ENCODE data around the gene CWF19L2. TPM values are rescaled to one million over a fixed set of nuclear protein-coding genes. Genes with fewer than 3 reads are reported as not detected.

The CWF19L2 gene
- polyA plus RNA-seq, 1 of the 3 experiments (the other 2 are of a cell fraction): 0.74 TPM

- TF ChIP-seq EZH2phosphoT487 (IDR thresholded peaks at IDR 0.05; ENCODE audit: borderline replicate concordance, low read depth) (no peak), POLR2AphosphoS5 (IDR thresholded peaks at IDR 0.05; ENCODE audit: low read depth, low read length) (no peak), GATA2 (CRISPR knock-in tag; IDR thresholded peaks at IDR 0.05) (no peak), CHD2 (IDR thresholded peaks at IDR 0.05; ENCODE audit: low read length, partially characterized antibody) (no peak), USF2 (IDR thresholded peaks at IDR 0.05; ENCODE audit: borderline replicate concordance, low read depth, low read length) (no peak), TCF12 (IDR thresholded peaks at IDR 0.05) (no peak)
These were observed 20.2 kb upstream of the CWF19L2 start (continued) for GRCh38 chr11:107477820-107478219.

- Histone ChIP-seq H3K4me3 (ENCODE audit: low read depth in 2 of 2, low read length in 1 of 2) (no peak overlapping the region), H2AFZ (ENCODE audit: low read depth) (no peak overlapping the region), H3K9me3 (no peaks in the 10 kb centered on the region), H3K36me3 (replicated peaks in 1 of 2; ENCODE audit: control insufficient read depth in 1 of 2, insufficient read depth in 2 of 2, low read length in 1 of 2) (no peaks in the 10 kb centered on the region), H3K9ac (no peak overlapping the region), H3F3A (replicated peaks; ENCODE audit: insufficient read depth) (peaks cover 6% of the 10 kb centered on the region), H3K27me3 (ENCODE audit: insufficient read depth) (no peaks in the 10 kb centered on the region), H3K4me1 (ENCODE audit: control insufficient read depth in 1 of 2, insufficient read depth in 2 of 2, low read depth in 1 of 2, low read length in 1 of 2) (no peaks in the 10 kb centered on the region), H3K9me2 (no peaks in the 10 kb centered on the region), H3K27ac (ENCODE audit: low read depth in 2 of 2, low read length in 1 of 2) (no peak overlapping the region), H3K4me2 (no peak overlapping the region), H3K79me2 (ENCODE audit: insufficient read depth) (no peaks in the 10 kb centered on the region), H4K20me1 (ENCODE audit: insufficient read depth) (no peaks in the 10 kb centered on the region)
- ChIA-PET CTCF (interaction anchor here (0.8 kb wide), 1 partner anchor 128 kb away, joined by 3 read pairs; no protein-coding TSS in a partner anchor), POLR2A (no interaction called here)
- no peak for DNase-seq
- TF ChIP-seq TCF12 (IDR thresholded peaks at IDR 0.05): no peak
- TF ChIP-seq RCOR1 (IDR thresholded peaks at IDR 0.05; ENCODE audit: low read length): no peak
- no peak for TF ChIP-seq NRF1 (IDR thresholded peaks at IDR 0.05; ENCODE audit: low read depth, low read length)
- no peak for TF ChIP-seq PBX3 (IDR thresholded peaks at IDR 0.05)
- no peak for TF ChIP-seq YY1 (IDR thresholded peaks at IDR 0.05; ENCODE audit: low read depth)
- TF ChIP-seq POLR2AphosphoS5 (IDR thresholded peaks at IDR 0.05; ENCODE audit: low read depth, low read length): no peak
- no peak for TF ChIP-seq MXI1 (IDR thresholded peaks at IDR 0.05; ENCODE audit: low read depth, low read length)
- no peak for TF ChIP-seq ELF1 (IDR thresholded peaks at IDR 0.05)
- no peak for TF ChIP-seq RAD21 (IDR thresholded peaks at IDR 0.05; ENCODE audit: low read length)
- no peak for TF ChIP-seq GABPA (IDR thresholded peaks at IDR 0.05; ENCODE audit: low read depth)
- TF ChIP-seq FOXM1 (IDR thresholded peaks at IDR 0.05; ENCODE audit: low read depth): no peak
- no peak for TF ChIP-seq EP300 (IDR thresholded peaks at IDR 0.05; ENCODE audit: borderline replicate concordance in 1 of 2, low read depth in 1 of 2, low read length in 1 of 2)
- no peak for TF ChIP-seq EZH2phosphoT487 (IDR thresholded peaks at IDR 0.05; ENCODE audit: borderline replicate concordance, low read depth)
- TF ChIP-seq CHD2 (IDR thresholded peaks at IDR 0.05; ENCODE audit: low read length, partially characterized antibody): no peak
- WGBS (ENCODE audit: low lambda C conversion rate): 14% methylated on average over 3 of the region's 3 CpGs
These were observed 16.2 kb upstream of the CWF19L2 start for GRCh38 chr11:107473792-107474191.

- 3% methylated on average over 1 of the region's 1 CpG for WGBS (ENCODE audit: low lambda C conversion rate)
- no peak overlapping the region for H3K9ac ChIP-seq
- H2AFZ ChIP-seq (ENCODE audit: low read depth): no peak overlapping the region
- H3K9me3 ChIP-seq: no peaks in the 10 kb centered on the region
- no peaks in the 10 kb centered on the region for H3K36me3 ChIP-seq (replicated peaks in 1 of 2; ENCODE audit: control insufficient read depth in 1 of 2, insufficient read depth in 2 of 2, low read length in 1 of 2)
- no peaks in the 10 kb centered on the region for H3K9me2 ChIP-seq
- no peak overlapping the region for H3K4me2 ChIP-seq
- POLR2A ChIA-PET: no interaction called here
- H4K20me1 ChIP-seq (ENCODE audit: insufficient read depth): no peaks in the 10 kb centered on the region
- H3K27ac ChIP-seq (ENCODE audit: low read depth in 2 of 2, low read length in 1 of 2): no peak overlapping the region
- H3K79me2 ChIP-seq (ENCODE audit: insufficient read depth): no peaks in the 10 kb centered on the region
- H3K4me1 ChIP-seq (ENCODE audit: control insufficient read depth in 1 of 2, insufficient read depth in 2 of 2, low read depth in 1 of 2, low read length in 1 of 2): no peaks in the 10 kb centered on the region
- H3K4me3 ChIP-seq (ENCODE audit: low read depth in 2 of 2, low read length in 1 of 2): no peak overlapping the region
- DNase-seq: no peak
- no peaks in the 10 kb centered on the region for H3K27me3 ChIP-seq (ENCODE audit: insufficient read depth)
- peaks cover 6% of the 10 kb centered on the region for H3F3A ChIP-seq (replicated peaks; ENCODE audit: insufficient read depth)
- CTCF ChIA-PET: no interaction called here
- TF ChIP-seq JUND (IDR thresholded peaks at IDR 0.05) (no peak), FOXM1 (IDR thresholded peaks at IDR 0.05; ENCODE audit: low read depth) (no peak), USF1 (IDR thresholded peaks at IDR 0.05; ENCODE audit: borderline replicate concordance, low read depth) (no peak), SMC3 (IDR thresholded peaks at IDR 0.05; ENCODE audit: low read depth, low read length) (no peak), RFX5 (IDR thresholded peaks at IDR 0.05; ENCODE audit: low read length) (no peak), POLR2AphosphoS5 (IDR thresholded peaks at IDR 0.05; ENCODE audit: low read depth, low read length) (no peak), MAX (IDR thresholded peaks at IDR 0.05; ENCODE audit: low read depth) (no peak), EZH2phosphoT487 (IDR thresholded peaks at IDR 0.05; ENCODE audit: borderline replicate concordance, low read depth) (no peak), NFIC (IDR thresholded peaks at IDR 0.05; ENCODE audit: borderline replicate concordance) (no peak), EP300 (IDR thresholded peaks at IDR 0.05; ENCODE audit: borderline replicate concordance in 1 of 2, low read depth in 1 of 2, low read length in 1 of 2) (no peak), MEF2A (IDR thresholded peaks at IDR 0.05; ENCODE audit: borderline replicate concordance, low read depth) (no peak), RAD21 (IDR thresholded peaks at IDR 0.05; ENCODE audit: low read length) (no peak), PBX3 (IDR thresholded peaks at IDR 0.05) (no peak), FOXJ3 (CRISPR knock-in tag; IDR thresholded peaks at IDR 0.05) (no peak)
These were observed 15.3 kb upstream of the CWF19L2 start for GRCh38 chr11:107472966-107473365.

Data from SK-N-SH (cell line).